Activated T-helper 2 cell treated with anti-CD3 and anti-CD28 coated beads, Interferon-gamma antibody, Interleukin-2, Interleukin-4, amounts not matched to agents 10 μg/mL and 5 μg/mL and 100 μg/mL, durations not matched to agents 14 hours and 24 hours and 36 hours (primary cell): ENCODE data around the gene CAB39. TPM values are rescaled to one million over a fixed set of nuclear protein-coding genes. Genes with fewer than 3 reads are reported as not detected.

Experiments
- DNase-seq: peaks from one replicate; pipeline ENCODE4 v3.0.0; 2021; ENCODE audit warnings: low spot score
- H3K27ac Mint-ChIP-seq: one replicate; pipeline ENCODE4 v1.8.0; 2021; ENCODE audit warnings: mixed read lengths
- H3K27me3 Mint-ChIP-seq: one replicate; pipeline ENCODE4 v1.8.0; 2021; ENCODE audit warnings: low read depth, mixed read lengths
- H3K36me3 Mint-ChIP-seq: one replicate; pipeline ENCODE4 v1.8.0; 2021; ENCODE audit warnings: low read depth, mixed read lengths
- H3K4me1 Mint-ChIP-seq: one replicate; pipeline ENCODE4 v1.8.0; 2021; ENCODE audit warnings: low read depth, mixed read lengths
- H3K4me3 Mint-ChIP-seq: one replicate; pipeline ENCODE4 v1.8.0; 2021; ENCODE audit warnings: low read depth, mild to moderate bottlenecking, moderate library complexity, mixed read lengths
- H3K9me3 Mint-ChIP-seq: one replicate; pipeline ENCODE4 v1.8.0; 2021; ENCODE audit warnings: mixed read lengths
- intact Hi-C: fragments of 100-400 bp; cut with micrococcal nuclease; formaldehyde crosslinking; loops from one replicate; pipeline ENCODE4 v1.15.1; 2023
- total RNA-seq: library from RNA; stranded (reverse); gene quantifications from 2 replicates; pipeline ENCODE4 v1.2.3, GENCODE V29; 2022

The CAB39 gene
- total RNA-seq: 173 and 176 TPM in 2 replicates

DNA sequence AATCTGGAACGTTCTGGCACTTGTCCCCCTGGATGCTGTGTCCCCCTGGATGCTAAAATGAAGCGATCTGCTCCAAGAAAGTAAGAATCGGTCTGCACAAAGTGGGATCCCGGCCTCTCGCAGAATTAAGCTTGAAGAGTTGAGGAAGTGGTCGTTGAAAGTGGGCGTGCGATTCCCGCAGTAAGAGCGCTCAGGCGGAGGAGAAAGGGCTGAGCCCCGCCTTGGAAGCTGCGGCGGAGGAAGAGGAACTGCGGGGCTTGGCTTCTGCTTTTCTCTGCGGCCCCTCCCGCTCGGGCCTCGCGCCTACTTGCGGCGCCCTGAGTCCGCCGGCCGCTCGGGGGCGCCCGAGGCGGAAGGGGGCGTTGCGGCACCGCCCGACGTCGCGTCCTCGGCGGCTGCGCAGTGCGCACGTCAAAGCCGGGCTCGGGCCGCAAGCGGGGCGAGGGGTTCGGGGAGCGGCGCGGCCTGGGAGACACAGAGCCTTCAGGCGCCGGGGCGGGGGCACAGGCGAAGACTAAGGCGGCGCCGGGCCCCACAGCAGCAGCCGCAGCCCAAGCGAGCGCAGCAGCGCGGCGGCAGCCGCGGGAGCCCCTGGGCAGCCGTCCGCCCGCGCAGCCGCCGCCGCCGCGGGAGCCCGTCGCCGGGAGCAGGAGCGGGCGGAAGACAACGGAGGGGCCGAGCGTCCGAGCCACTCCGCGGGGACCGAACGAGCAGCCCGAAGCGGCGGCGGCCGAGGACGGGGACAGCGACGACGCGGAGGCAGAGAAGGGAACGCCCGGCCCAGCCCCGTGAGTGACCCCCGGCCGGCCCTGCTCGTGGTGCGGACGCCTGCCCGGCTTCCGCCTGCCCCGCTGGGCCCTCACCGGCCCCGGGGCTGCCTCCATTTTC lies at the start of gene CAB39:
Gene CAB39 (plus strand): TSS at position 400 of the 888 bp plus-strand sequence. CDS start 47,160 bp downstream, outside the sequence.
- Mint-ChIP-seq H3K27ac (peak within 1 kb of the TSS; percentile 93), H3K4me1 (peaks cover 34% of the 10 kb centered on the region), H3K9me3 (no peaks in the 10 kb centered on the region), H3K4me3 (peak within 1 kb of the TSS; percentile 99), H3K36me3 (peaks cover 38% of the 10 kb centered on the region), H3K27me3 (no peaks in the 10 kb centered on the region)
- intact Hi-C loops: loop anchor here (1.0 to 5.0 kb wide), 2 partner anchors 68 to 100 kb away; no protein-coding TSS in a partner anchor
- peak; percentile 87 for DNase-seq

DNA sequence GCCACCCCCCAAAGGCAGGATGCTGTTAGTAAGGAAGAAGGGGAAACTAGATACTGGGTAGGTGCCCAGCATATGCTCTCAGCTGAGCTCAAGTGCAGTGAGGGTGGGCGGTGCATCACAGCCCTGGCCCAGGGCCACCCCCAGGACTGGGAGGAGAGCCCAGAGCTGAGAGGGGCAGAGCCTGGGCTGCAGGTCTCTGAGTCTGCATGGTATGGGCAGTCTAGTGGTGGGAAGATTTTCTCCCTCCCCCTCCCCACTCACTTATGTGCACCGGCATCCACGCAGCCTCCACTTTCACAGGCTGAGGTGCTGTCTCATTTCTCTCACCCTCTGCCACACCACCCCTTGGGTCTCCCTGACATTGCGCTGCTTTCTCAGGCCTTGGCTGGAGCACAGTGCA lies 48.5 kb upstream of the CAB39 start:
- intact Hi-C loops: loop anchor here (5.0 kb wide), 2 partner anchors 317 to 742 kb away; partner anchors contain the start of genes FBXO36 and TRIP12
- Mint-ChIP-seq H3K27me3 (no peaks in the 10 kb centered on the region), H3K27ac (peak overlapping the region; percentile 99), H3K4me3 (no peak overlapping the region), H3K36me3 (no peaks in the 10 kb centered on the region), H3K9me3 (no peaks in the 10 kb centered on the region), H3K4me1 (peaks cover 87% of the 10 kb centered on the region)
- no peak for DNase-seq

DNA sequence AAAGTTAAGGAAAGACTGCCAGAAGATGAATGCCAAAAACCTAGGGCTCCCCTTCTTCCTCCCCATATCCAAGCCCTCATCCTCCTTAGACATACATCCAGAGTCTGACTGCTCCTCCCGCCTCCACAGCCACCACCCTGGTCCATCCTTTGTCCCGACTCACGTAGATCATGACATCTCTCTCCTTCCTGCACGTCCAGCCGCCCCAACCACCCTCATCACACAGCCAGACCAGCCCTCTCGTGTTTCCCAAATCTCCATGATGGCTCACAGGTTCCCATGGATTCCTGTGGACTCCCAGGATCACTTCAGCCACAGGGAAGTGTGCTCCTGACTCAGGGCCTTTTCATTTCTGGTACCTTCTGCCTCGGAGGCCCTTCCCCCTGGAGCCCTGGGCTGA lies 47.8 kb upstream of the CAB39 start:
- Mint-ChIP-seq H3K36me3 (no peaks in the 10 kb centered on the region), H3K27me3 (no peaks in the 10 kb centered on the region), H3K9me3 (no peaks in the 10 kb centered on the region), H3K4me3 (no peak overlapping the region), H3K27ac (peak overlapping the region; percentile 99), H3K4me1 (peaks cover 90% of the 10 kb centered on the region)
- DNase-seq: no peak
- intact Hi-C loops: loop anchor here (5.0 kb wide), 2 partner anchors 318 to 743 kb away; partner anchors contain the start of genes FBXO36 and TRIP12

- Mint-ChIP-seq H3K36me3 (no peaks in the 10 kb centered on the region), H3K27me3 (no peaks in the 10 kb centered on the region)
- intact Hi-C loops: no loop called here
Observed at GRCh38 chr2:230665263-230665691, 47.4 kb upstream of the CAB39 start.

DNA sequence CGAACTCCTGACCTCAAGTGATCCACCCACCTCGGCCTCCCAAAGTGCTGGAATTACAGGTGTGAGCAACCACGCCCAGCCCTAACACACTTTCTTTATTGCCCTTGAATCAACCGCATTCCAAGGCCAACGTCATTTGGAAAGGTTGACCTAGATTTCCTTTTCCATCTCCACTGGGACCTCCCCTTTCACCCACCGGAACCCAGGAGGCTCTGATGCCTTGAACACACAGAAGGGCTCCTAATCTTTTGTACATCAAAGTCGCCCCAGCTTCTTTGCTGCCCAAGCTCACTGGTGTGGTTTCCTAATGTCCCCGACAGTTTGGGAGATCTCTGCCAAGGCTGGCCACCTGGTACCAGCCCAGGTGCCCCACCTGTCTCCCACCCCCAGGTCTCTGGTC lies 46.2 kb upstream of the CAB39 start:
- Mint-ChIP-seq H3K27me3 (no peaks in the 10 kb centered on the region), H3K36me3 (no peaks in the 10 kb centered on the region), H3K27ac (peak overlapping the region; percentile 57), H3K4me1 (peaks cover 89% of the 10 kb centered on the region), H3K9me3 (no peaks in the 10 kb centered on the region), H3K4me3 (no peak overlapping the region)
- no peak for DNase-seq
- intact Hi-C loops: no loop called here

More at GRCh38 chr2:230665263-230665691, 47.4 kb upstream of the CAB39 start:
- DNase-seq: no peak
- H3K4me3 Mint-ChIP-seq: no peak overlapping the region
- no peaks in the 10 kb centered on the region for H3K9me3 Mint-ChIP-seq
- H3K4me1 Mint-ChIP-seq: peaks cover 91% of the 10 kb centered on the region
- peak overlapping the region; percentile 99 for H3K27ac Mint-ChIP-seq

DNA sequence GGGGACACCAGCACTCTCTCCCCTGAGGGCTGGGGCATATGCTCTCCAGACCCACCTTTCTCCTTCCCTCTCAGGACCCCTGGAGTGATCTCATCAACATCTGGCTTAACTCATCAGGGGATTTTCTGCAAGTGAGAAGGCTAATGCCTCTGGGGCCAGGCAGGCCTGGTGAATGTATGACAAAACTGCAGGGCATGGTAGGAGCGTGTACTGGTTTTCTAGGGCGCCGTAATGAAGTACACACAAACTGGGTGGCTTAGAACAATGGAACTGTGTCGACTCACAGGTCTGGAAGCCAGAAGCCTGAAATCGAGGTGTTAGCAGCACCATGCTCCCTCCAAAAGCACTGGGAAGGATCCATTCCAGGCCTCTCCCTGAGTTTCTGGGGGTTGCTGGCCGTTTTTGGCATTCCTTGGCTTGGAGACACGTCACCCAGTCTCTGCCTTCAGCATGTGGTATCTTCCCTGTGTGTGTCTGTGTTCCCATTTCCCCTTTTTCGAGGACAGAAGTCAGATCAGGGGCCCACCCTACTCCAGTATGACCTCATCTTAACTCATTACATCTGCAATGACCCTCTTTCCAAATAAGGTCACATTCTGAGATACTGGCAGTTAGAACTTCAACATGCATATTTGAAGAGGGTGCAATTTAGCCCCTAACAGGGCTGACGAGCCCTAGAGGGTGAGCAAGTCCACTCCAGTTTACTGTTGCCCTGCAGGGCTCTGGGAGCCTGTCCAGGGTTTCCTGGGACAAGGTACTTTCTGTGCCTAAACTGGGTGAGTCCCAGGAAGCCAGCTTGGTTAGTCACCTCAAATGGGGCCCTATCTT lies 45.5 kb upstream of the CAB39 start:
- Mint-ChIP-seq H3K27ac (peak overlapping the region; percentile 93), H3K4me3 (no peak overlapping the region), H3K36me3 (no peaks in the 10 kb centered on the region), H3K27me3 (no peaks in the 10 kb centered on the region), H3K9me3 (no peaks in the 10 kb centered on the region), H3K4me1 (peaks cover 85% of the 10 kb centered on the region)
- DNase-seq: no peak
- intact Hi-C loops: no loop called here

DNA sequence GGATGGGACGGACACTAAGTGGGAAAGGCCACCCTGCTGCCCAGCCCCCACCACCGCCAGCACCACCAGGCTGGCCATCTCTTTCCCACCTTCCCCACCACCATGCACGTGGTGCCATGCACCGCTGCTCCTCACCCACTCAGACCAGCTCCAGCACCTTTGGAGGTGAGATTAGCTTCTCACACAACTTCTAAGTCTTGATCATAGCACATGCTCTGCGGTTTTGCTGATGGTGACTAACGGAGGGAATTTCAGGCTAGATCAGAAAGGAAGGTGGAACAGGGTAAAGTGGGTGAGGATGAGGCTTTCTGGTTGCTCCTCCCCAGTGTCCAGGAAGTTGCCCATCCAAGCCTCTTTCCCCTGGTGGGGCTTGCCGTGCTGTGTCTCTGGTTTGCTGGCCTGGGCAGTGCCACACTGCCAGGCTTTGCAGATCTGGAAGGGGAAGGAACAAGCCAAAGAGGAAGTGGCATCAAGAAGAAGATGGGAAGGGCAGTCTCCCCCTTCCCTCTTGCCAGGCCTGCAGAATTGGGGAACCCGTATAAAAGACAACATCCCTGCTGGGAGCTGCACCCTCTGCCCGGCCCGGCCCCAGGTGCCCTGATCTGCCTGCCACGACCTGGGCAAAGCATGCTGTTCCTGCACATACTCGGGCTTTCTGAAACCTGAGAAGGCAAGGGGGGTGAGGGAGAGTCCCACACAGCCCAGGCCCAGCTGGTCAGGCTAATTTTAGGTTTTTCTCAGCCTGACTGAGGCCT lies 44.3 kb upstream of the CAB39 start:
- intact Hi-C loops: loop anchor here (1.0 to 2.0 kb wide), 3 partner anchors 9 to 54 kb away; no protein-coding TSS in a partner anchor
- H3K4me3 Mint-ChIP-seq: peak overlapping the region; percentile 40
- H3K27ac Mint-ChIP-seq: peak overlapping the region; percentile 93

DNA sequence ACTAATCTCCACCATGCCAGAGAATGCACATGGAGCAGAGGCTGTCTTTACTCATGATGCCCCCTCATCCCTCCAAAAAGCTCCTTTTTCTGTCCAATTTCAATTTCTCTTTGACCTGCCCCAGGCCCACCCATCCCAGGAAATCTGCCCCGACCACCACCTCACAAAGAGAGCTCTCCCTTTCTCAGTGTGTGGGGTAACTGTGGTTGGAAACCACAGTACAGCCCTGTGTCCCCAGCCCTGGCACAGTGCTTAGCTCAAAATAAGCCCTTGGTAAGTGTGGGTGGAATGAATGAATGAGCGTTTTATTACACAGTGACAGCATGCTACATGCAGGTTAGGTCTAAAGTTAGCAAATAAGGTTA lies 43.7 kb upstream of the CAB39 start:
- no peaks in the 10 kb centered on the region for H3K36me3 Mint-ChIP-seq
- no peaks in the 10 kb centered on the region for H3K27me3 Mint-ChIP-seq
- intact Hi-C loops: loop anchor here (1.0 to 2.0 kb wide), 3 partner anchors 10 to 54 kb away; no protein-coding TSS in a partner anchor
- peaks cover 67% of the 10 kb centered on the region for H3K4me1 Mint-ChIP-seq
- no peak overlapping the region for H3K4me3 Mint-ChIP-seq
- H3K27ac Mint-ChIP-seq: peak overlapping the region; percentile 93
- no peaks in the 10 kb centered on the region for H3K9me3 Mint-ChIP-seq
- no peak for DNase-seq

More for the DNA sequence above, 44.3 kb upstream of the CAB39 start:
- no peaks in the 10 kb centered on the region for H3K36me3 Mint-ChIP-seq
- DNase-seq: no peak
- no peaks in the 10 kb centered on the region for H3K9me3 Mint-ChIP-seq
- peaks cover 73% of the 10 kb centered on the region for H3K4me1 Mint-ChIP-seq
- no peaks in the 10 kb centered on the region for H3K27me3 Mint-ChIP-seq

- no peak overlapping the region for H3K4me3 Mint-ChIP-seq
- no peak for DNase-seq
- no peaks in the 10 kb centered on the region for H3K36me3 Mint-ChIP-seq
- peak overlapping the region; percentile 93 for H3K27ac Mint-ChIP-seq
- no peaks in the 10 kb centered on the region for H3K27me3 Mint-ChIP-seq
- intact Hi-C loops: loop anchor here (2.0 kb wide), 1 partner anchor 55 kb away; no protein-coding TSS in a partner anchor
- H3K4me1 Mint-ChIP-seq: peaks cover 63% of the 10 kb centered on the region
- no peaks in the 10 kb centered on the region for H3K9me3 Mint-ChIP-seq
Observed at GRCh38 chr2:230669386-230669950, 43.2 kb upstream of the CAB39 start.

DNA sequence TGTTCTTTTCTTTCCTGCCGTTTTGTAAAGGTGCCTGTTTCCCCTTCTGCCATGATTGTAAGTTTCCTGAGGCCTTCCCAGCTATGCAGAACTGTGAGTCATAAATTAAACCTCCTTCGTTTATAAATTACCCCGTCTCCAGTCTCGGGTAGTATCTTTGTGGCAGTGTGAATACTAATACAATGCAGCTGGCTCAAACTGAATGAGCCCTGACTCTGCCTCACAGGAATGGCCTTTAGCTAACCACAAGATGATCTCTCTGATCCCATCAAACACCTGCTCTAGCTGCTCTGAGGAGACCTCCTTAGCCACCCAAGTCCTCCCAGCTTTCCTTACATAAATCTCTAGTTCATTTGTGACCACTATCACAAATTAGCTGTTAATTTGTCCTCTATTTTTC lies 41.5 kb upstream of the CAB39 start:
- H3K4me1 Mint-ChIP-seq: peaks cover 57% of the 10 kb centered on the region
- no peaks in the 10 kb centered on the region for H3K36me3 Mint-ChIP-seq
- no peak for DNase-seq
- intact Hi-C loops: no loop called here
- H3K4me3 Mint-ChIP-seq: no peak overlapping the region
- no peaks in the 10 kb centered on the region for H3K9me3 Mint-ChIP-seq
- no peaks in the 10 kb centered on the region for H3K27me3 Mint-ChIP-seq
- H3K27ac Mint-ChIP-seq: peak overlapping the region; percentile 66

DNA sequence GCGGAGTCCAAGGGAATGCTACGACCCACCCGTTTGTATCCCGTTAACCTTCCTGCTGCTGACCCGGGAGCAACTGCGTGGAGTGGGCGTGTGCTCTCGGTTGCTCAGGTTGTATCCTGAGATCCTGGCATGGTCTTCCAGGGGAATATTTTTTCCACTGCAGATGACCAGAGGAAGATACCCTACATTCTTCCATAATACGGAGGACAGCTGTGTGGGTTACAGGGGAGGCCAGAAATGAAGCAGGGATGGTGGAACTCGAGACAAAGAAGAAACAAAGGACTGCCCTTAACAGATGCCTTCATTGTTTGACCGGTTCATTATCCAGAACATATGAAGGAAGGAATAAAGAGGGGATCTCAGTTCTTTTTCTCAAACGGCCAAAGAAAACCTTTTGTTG lies 39.8 kb upstream of the CAB39 start:
- Mint-ChIP-seq H3K27me3 (no peaks in the 10 kb centered on the region), H3K27ac (no peak overlapping the region), H3K9me3 (peaks cover 6% of the 10 kb centered on the region), H3K4me3 (no peak overlapping the region), H3K4me1 (peaks cover 45% of the 10 kb centered on the region), H3K36me3 (peaks cover 5% of the 10 kb centered on the region)
- intact Hi-C loops: no loop called here
- DNase-seq: no peak

DNA sequence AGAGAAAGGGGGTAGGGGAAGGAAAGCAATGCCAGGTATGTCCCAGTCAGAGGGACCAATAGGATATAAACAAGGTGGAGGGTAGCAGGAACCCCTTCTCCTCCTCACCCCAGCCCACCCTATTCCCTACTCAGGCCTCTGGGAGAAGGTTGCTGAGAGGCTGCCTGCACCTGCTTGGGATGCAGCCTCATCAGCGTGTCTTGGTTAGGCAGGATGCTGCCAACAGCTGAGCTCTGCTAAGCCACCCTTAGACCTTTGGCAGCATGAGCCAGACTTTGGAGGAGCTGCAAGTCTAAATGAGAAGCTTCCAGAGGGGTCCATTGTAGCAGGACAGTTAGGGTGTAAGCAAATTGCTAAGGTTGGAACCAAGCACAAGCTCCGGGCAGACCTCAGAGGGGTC lies 38.2 kb upstream of the CAB39 start:
- peaks cover 18% of the 10 kb centered on the region for H3K9me3 Mint-ChIP-seq
- H3K27me3 Mint-ChIP-seq: no peaks in the 10 kb centered on the region
- no peak overlapping the region for H3K27ac Mint-ChIP-seq
- H3K4me3 Mint-ChIP-seq: no peak overlapping the region
- DNase-seq: no peak
- peaks cover 37% of the 10 kb centered on the region for H3K4me1 Mint-ChIP-seq
- intact Hi-C loops: no loop called here
- peaks cover 17% of the 10 kb centered on the region for H3K36me3 Mint-ChIP-seq
